ENCODE results near the gene ZGLP1.
A peak's percentile ranks its signal among the peaks of the same experiment; 100 is the strongest.
"Not testable (repeated sequence)": the region's sequence is repeated elsewhere in the genome, so short reads cannot be mapped to it uniquely, and the experiment has no call there.

Gene ZGLP1

GRCh38 chr19:10292789-10293636 is 16.6 kb downstream of the ZGLP1 start:
- DNase-seq, result no peak

GRCh38 chr19:10292206-10292788 is 17.3 kb downstream of the ZGLP1 start:
- peak; percentile 55 for DNase-seq

DNA sequence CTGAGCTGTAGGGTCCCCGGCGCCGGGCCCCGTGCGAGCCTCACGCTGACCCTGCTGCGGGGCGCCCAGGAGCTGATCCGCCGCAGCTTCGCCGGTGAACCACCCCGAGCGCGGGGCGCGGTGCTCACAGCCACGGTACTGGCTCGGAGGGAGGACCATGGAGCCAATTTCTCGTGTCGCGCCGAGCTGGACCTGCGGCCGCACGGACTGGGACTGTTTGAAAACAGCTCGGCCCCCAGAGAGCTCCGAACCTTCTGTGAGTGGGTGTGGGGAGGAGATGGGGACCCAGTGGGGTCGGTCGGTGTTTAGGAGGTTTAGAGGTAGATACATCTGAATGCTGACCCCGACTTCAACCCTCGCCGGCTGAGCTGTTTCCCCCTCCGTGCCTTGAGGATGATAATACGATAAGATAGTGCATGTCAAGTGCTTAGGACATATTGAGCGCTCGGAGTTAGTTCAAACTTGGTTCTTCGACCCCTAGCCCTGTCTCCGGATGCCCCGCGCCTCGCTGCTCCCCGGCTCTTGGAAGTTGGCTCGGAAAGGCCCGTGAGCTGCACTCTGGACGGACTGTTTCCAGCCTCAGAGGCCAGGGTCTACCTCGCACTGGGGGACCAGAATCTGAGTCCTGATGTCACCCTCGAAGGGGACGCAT is 17.9 kb downstream of the ZGLP1 start:
- no peak for DNase-seq

DNA sequence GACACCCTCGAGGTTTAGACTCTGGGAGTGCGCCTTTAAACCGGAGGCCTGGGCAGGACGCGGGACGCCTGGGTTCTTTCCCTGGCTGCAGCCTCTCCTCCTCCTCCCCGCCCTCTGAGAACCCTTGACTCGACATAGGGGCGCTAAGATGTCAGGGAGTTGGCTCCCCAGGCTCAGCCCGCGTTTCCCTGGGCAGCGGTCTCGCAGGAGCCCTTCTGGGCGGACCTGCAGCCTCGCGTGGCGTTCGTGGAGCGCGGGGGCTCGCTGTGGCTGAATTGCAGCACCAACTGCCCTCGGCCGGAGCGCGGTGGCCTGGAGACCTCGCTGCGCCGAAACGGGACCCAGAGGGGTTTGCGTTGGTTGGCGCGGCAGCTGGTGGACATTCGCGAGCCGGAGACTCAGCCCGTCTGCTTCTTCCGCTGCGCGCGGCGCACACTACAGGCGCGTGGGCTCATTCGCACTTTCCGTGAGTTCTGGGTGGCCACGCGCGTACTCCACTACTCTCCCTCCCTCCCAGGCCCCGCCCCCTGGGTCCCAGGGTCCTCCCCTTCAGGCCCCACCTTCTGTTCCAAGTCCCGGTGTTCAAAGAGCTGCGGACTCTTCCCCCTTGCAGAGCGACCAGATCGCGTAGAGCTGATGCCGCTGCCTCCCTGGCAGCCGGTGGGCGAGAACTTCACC is 18.6 kb downstream of the ZGLP1 start:
- DNase-seq, result no peak

- no peak for DNase-seq
These were observed 19.2 kb downstream of the ZGLP1 start for GRCh38 chr19:10290357-10290875.

- DNase-seq, result no peak
These were observed 19.7 kb downstream of the ZGLP1 start, which contains the start of gene ICAM5 for GRCh38 chr19:10289836-10290356. ICAM5 (plus strand) TSS chr19:10289952; CDS start chr19:10290044, 92 bp downstream.

- no peak for DNase-seq
These were observed 20.3 kb downstream of the ZGLP1 start for GRCh38 chr19:10289167-10289835.

- no peak for DNase-seq
These were observed 20.9 kb downstream of the ZGLP1 start for GRCh38 chr19:10288662-10289166.

GRCh38 chr19:10286803-10287737 is 22.5 kb downstream of the ZGLP1 start, which contains the start of gene ICAM4:
ICAM4 (plus strand) TSS chr19:10286955; CDS start chr19:10287013, 58 bp downstream.
- DNase-seq, result no peak

DNA sequence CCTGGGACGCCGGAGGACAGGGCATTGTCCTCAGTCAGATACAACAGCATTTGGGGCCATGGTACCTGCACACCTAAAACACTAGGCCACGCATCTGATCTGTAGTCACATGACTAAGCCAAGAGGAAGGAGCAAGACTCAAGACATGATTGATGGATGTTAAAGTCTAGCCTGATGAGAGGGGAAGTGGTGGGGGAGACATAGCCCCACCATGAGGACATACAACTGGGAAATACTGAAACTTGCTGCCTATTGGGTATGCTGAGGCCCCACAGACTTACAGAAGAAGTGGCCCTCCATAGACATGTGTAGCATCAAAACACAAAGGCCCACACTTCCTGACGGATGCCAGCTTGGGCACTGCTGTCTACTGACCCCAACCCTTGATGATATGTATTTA is 24.2 kb downstream of the ZGLP1 start:
- no peak for DNase-seq

DNA sequence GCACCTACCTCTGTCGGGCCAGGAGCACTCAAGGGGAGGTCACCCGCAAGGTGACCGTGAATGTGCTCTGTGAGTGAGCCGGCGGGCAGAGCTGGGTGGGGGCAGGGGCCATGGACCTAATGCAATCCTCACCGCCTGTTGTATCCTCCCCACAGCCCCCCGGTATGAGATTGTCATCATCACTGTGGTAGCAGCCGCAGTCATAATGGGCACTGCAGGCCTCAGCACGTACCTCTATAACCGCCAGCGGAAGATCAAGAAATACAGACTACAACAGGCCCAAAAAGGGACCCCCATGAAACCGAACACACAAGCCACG is 24.7 kb downstream of the ZGLP1 start:
- no peak for DNase-seq

- DNase-seq, result no peak
These were observed 25.3 kb downstream of the ZGLP1 start for GRCh38 chr19:10284065-10284959.

GRCh38 chr19:10283301-10284064 is 26.1 kb downstream of the ZGLP1 start:
- DNase-seq, result no peak

GRCh38 chr19:10282043-10282442 is 27.6 kb downstream of the ZGLP1 start:
- DNase-seq, result not testable (repeated sequence)

DNA sequence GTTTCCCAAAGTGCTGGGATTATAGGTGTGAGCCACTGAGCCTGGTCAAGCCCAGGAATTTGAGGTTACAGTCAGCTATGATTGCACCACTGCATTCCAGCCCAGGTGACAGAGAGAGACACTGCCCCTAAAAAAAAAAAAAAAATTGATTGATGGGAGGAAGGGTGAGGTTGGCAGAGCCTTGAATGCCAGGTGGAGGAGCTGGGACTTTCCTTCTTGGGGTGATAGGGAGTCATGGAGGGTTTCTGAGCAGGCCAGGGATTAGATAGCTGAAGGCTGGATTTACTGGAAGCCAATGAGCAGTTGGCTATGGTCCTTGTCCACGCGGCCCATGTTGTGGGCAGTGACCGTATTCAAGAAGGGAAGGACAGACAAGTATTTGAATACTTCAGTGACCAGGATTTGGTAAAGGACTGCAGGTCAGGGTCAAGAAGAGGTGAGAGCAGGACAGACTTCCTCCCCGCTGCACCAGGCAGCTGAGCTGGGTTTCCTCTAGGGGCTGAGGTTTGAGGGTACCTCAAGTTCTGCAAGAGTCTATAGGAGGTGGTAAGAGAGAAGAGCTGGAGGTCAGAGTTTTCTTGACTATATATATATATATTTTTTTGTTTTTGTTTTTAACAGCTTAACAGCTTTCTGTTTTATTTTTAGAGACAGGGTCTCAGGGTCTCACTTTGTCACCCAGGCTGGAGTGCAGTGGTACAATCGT is 29.7 kb downstream of the ZGLP1 start:
- no peak for DNase-seq

DNA sequence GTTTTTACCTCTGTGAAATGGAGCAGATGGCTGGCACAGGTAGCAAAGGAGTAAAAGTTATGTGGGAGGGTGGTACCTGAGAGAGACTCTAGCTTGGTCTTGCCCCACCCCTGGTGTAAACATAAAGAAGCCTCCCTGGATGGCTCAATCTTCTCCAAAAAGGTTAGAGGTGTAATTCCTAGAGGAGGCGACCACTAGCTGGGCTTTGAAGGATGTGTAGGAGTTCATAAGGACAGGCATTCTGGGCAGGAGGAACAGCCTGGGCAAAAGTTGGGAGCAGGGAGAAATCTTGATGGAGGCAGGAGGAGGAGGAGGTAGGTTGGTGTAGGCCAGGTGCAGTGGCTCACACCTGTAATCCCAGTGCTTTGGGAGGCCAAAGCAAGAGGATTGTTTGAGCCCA is 30.7 kb downstream of the ZGLP1 start:
- DNase-seq, result no peak

- no peak for DNase-seq
These were observed 31.6 kb downstream of the ZGLP1 start for GRCh38 chr19:10277795-10278589.
